DOHH2 (cell line): ENCODE data around the gene S1PR1.
"Not testable (repeated sequence)": the region's sequence is repeated elsewhere in the genome, so short reads cannot be mapped to it uniquely, and the experiment has no call there.

Experiments used
- H3F3A ChIP-seq: fragments of 200-600 bp; sonication (generic), shearing (Covaris generic); 2 replicates; pipeline ENCODE4 v1.6.0; 2016; ENCODE audit warnings: antibody characterized with exemption, mild to moderate bottlenecking; ENCODE audit not compliant: control insufficient read depth, insufficient read depth
- H3K27ac ChIP-seq: fragments of 200-600 bp; sonication (generic); 2 replicates; pipeline ENCODE4 v1.5.1; 2014; ENCODE audit warnings: low read depth, mild to moderate bottlenecking, low read length, moderate library complexity
- H3K27me3 ChIP-seq: fragments of 200-600 bp; sonication (generic); 2 replicates; pipeline ENCODE4 v1.6.1; 2014; ENCODE audit warnings: mild to moderate bottlenecking, low read length, mixed read lengths; ENCODE audit not compliant: control insufficient read depth
- H3K36me3 ChIP-seq: fragments of 200-600 bp; sonication (generic); 2 replicates; pipeline ENCODE4 v1.6.1; 2014; ENCODE audit warnings: mild to moderate bottlenecking, low read length, moderate library complexity, mixed read lengths; ENCODE audit not compliant: control insufficient read depth
- H3K4me1 ChIP-seq: fragments of 200-600 bp; sonication (generic); 2 replicates; pipeline ENCODE4 v1.6.1; 2014; ENCODE audit warnings: mild to moderate bottlenecking, low read length, mixed read lengths; ENCODE audit not compliant: control insufficient read depth
- H3K4me2 ChIP-seq: fragments of 200-600 bp; sonication (generic); 2 replicates; pipeline ENCODE4 v1.6.0; 2014; ENCODE audit warnings: mild to moderate bottlenecking, low read length, moderate library complexity
- H3K4me3 ChIP-seq: fragments of 200-600 bp; sonication (generic); 2 replicates; pipeline ENCODE4 v1.5.1; 2014; ENCODE audit warnings: mild to moderate bottlenecking, low read length, mixed read lengths
- H3K79me2 ChIP-seq: fragments of 200-600 bp; sonication (generic); 2 replicates; pipeline ENCODE4 v1.6.1; 2014; ENCODE audit warnings: mild to moderate bottlenecking, low read length, mixed read lengths; ENCODE audit not compliant: control insufficient read depth
- H3K9me2 ChIP-seq: fragments of 200-600 bp; sonication (generic); replicated peaks from 2 replicates; pipeline ENCODE4 v1.6.1; 2014; ENCODE audit warnings: mild to moderate bottlenecking, low read length, mixed read lengths; ENCODE audit not compliant: control insufficient read depth
- H3K9me3 ChIP-seq: fragments of 200-600 bp; sonication (generic); 2 replicates; pipeline ENCODE4 v1.6.1; 2014; ENCODE audit warnings: antibody characterized with exemption, low read length, mixed read lengths; ENCODE audit not compliant: control insufficient read depth, insufficient read depth
- H4K20me1 ChIP-seq: fragments of 200-600 bp; sonication (generic); 2 replicates; pipeline ENCODE4 v1.6.0; 2014; ENCODE audit warnings: low read depth, mild to moderate bottlenecking, antibody characterized with exemption, low read length, moderate library complexity; ENCODE audit not compliant: control insufficient read depth, insufficient read depth
- EZH2phosphoT487 ChIP-seq: fragments of 200-600 bp; sonication (generic); IDR thresholded peaks from 2 replicates; pipeline ENCODE4 v1.6.1; 2017; ENCODE audit warnings: borderline replicate concordance, mild to moderate bottlenecking, antibody characterized with exemption, low read length, moderate library complexity, mixed read lengths
- TF ChIP-seq, protein P1 (sequence below): fragments of 200-600 bp; sonication (generic); IDR thresholded peaks from one replicate; pipeline ENCODE4 v1.5.1; 2014; ENCODE audit warnings: antibody characterized with exemption, mild to moderate bottlenecking, low read depth, low read length; ENCODE audit not compliant: poor library complexity, severe bottlenecking

Gene S1PR1

DNA sequence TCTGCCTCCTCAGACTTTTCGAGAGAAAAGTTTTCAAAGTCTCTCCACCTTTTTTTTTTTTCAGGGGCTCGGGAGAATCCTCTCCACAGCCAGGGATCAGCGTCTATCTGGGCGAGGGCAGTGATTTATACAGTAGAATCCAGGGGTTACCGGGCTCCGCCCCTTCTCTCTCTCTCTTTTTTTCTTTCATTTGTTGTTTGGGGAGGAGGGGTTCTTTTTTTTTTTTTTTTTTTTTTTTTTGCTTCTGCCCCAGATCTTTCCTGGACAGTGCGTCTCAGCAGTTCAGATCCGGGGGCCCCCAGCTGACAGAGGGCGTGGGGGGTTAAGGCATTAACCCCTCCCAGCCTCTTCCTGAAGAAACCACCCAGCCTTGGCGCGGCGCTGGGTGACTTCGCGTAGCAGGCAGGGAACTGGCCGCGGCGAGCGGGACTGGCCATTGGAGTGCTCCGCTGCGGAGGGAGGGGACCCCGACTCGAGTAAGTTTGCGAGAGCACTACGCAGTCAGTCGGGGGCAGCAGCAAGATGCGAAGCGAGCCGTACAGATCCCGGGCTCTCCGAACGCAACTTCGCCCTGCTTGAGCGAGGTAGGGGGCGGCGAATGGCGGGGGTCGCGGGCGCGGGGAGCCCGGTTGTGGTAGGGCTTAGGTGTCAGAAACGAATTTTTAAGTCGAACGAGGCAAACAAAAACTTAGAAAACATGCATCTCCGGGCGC lies at the start of gene S1PR1:
S1PR1 (plus strand) TSS at position 504 of the 713 bp plus-strand sequence. CDS start 1,966 bp downstream, outside the sequence.
- Histone ChIP-seq H3K27ac (no peak within 1 kb of the TSS), H3K4me3 (peak within 1 kb of the TSS; percentile 74), H3K9me2 (no peaks in the 10 kb centered on the region), H4K20me1 (no peaks in the 10 kb centered on the region), H3K9me3 (no peaks in the 10 kb centered on the region), H3K36me3 (no peaks in the 10 kb centered on the region), H3K79me2 (no peaks in the 10 kb centered on the region), H3K4me2 (peak within 1 kb of the TSS; percentile 86), H3F3A (peaks cover 8% of the 10 kb centered on the region; the same call in 1 of the 2 replicates), H3K4me1 (peaks cover 46% of the 10 kb centered on the region), H3K27me3 (peaks cover 42% of the 10 kb centered on the region)
- TF ChIP-seq, protein P1, sequence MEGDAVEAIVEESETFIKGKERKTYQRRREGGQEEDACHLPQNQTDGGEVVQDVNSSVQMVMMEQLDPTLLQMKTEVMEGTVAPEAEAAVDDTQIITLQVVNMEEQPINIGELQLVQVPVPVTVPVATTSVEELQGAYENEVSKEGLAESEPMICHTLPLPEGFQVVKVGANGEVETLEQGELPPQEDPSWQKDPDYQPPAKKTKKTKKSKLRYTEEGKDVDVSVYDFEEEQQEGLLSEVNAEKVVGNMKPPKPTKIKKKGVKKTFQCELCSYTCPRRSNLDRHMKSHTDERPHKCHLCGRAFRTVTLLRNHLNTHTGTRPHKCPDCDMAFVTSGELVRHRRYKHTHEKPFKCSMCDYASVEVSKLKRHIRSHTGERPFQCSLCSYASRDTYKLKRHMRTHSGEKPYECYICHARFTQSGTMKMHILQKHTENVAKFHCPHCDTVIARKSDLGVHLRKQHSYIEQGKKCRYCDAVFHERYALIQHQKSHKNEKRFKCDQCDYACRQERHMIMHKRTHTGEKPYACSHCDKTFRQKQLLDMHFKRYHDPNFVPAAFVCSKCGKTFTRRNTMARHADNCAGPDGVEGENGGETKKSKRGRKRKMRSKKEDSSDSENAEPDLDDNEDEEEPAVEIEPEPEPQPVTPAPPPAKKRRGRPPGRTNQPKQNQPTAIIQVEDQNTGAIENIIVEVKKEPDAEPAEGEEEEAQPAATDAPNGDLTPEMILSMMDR = peak; percentile 10
- 0 out of 2 replicates have a peak, but pooled peaks have one; percentile 53 for TF ChIP-seq EZH2phosphoT487

DNA sequence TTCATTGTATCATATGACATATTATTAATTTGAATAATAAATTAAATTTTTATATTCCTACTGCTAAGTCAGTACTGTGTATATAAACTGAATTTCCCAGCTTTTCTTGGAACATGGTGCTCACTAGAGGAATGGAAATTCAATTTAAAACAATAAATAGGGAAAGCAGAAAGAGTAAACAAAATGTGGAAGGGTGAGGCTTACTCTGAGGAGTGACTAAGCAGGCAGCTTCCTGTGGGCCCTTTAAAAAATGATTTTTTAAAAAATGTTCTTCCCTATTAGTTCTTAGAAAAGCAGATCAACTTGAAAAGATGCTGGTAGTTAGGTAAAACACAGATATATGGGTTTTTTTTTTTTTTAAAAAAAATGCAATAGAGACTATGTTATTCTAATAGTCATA lies 49.5 kb upstream of the S1PR1 start:
- no peaks in the 10 kb centered on the region for H3K36me3 ChIP-seq
- no peaks in the 10 kb centered on the region for H3K4me1 ChIP-seq
- no peak overlapping the region for H3K27ac ChIP-seq
- no peaks in the 10 kb centered on the region for H3K79me2 ChIP-seq
- no peak for TF ChIP-seq EZH2phosphoT487
- TF ChIP-seq, protein P1 = no peak
- no peaks in the 10 kb centered on the region for H3K27me3 ChIP-seq
- no peaks in the 10 kb centered on the region for H3F3A ChIP-seq
- no peak overlapping the region for H3K4me2 ChIP-seq
- no peaks in the 10 kb centered on the region for H3K9me3 ChIP-seq
- no peak overlapping the region for H3K4me3 ChIP-seq
- H3K9me2 ChIP-seq = no peaks in the 10 kb centered on the region
- no peaks in the 10 kb centered on the region for H4K20me1 ChIP-seq

DNA sequence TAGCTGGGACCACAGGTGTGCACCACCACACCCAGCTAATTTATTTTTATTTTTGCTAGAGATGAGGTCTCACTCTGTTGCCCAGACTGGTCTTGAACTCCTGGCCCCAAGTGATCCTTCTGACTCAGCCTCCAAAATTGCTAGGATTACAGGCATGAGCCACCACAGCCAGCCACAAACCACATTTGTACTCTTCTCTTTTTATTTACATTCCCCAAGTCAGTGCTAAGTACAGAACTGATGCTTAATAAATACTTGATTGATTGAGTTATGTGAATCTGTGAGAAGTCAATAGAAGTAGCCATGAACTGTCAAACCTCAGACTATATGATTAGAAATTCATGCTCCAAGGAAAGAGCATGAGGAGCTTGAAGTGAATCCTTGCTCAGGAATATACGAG lies 48.5 kb upstream of the S1PR1 start:
- TF ChIP-seq, protein P1 = no peak
- no peak for TF ChIP-seq EZH2phosphoT487
- Histone ChIP-seq H4K20me1 (no peaks in the 10 kb centered on the region), H3K27ac (no peak overlapping the region), H3K79me2 (no peaks in the 10 kb centered on the region), H3K4me3 (no peak overlapping the region), H3K9me3 (no peaks in the 10 kb centered on the region), H3K36me3 (no peaks in the 10 kb centered on the region), H3K4me1 (no peaks in the 10 kb centered on the region), H3K27me3 (no peaks in the 10 kb centered on the region), H3F3A (no peaks in the 10 kb centered on the region), H3K4me2 (no peak overlapping the region), H3K9me2 (no peaks in the 10 kb centered on the region)

DNA sequence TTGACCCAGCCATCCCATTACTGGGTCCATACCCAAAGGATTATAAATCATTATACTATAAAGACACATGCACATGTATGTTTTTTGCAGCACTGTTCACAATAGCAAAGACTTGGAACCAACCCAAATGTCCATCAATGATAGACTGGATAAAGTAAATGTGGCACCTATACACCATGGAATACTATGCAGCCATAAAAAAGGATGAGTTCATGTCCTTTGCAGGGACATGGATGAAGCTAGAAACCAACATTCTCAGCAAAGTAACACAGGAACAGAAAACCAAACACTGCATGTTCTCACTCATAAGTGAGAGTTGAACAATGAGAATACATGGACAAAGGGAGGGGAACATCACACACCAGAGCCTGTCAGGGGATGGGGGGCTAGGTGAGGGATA lies 47.9 kb upstream of the S1PR1 start:
- not testable (repeated sequence) for H3K27me3 ChIP-seq, H3F3A ChIP-seq, H3K4me1 ChIP-seq, H4K20me1 ChIP-seq, H3K27ac ChIP-seq, H3K36me3 ChIP-seq, H3K79me2 ChIP-seq, H3K9me2 ChIP-seq, H3K4me3 ChIP-seq, H3K9me3 ChIP-seq, H3K4me2 ChIP-seq
